Activated B cell treated with CpG ODN at 0.5 μM for 24 hours (primary cell): Measurements from ENCODE around the gene GCGR. TPM values are rescaled to one million over a fixed set of nuclear protein-coding genes. Genes with fewer than 3 reads are reported as not detected.

Experiments used
- ATAC-seq: fragments of 200-7000 bp; cut with Tn5 transposase; one replicate; pipeline ENCODE4 v1.10.0; 2021; ENCODE audit warnings: low read depth, mild to moderate bottlenecking, moderate library complexity
- CTCF ChIA-PET: fragments of 350-600 bp; sonication (Branson Sonifier 250); formaldehyde crosslinking; loops from one replicate; lab custom pipeline; 2021; ENCODE audit warnings: antibody characterized with exemption; lab: Charles Lee
- POLR2A ChIA-PET: fragments of 350-600 bp; sonication (Branson Sonifier 250); formaldehyde crosslinking; loops from one replicate; lab custom pipeline; 2021; ENCODE audit warnings: antibody characterized with exemption; lab: Charles Lee
- DNase-seq: peaks from one replicate; pipeline ENCODE4 v3.0.0; 2022
- H3K27ac Mint-ChIP-seq: one replicate; pipeline ENCODE4 v1.8.0; 2020; ENCODE audit warnings: mixed read lengths
- H3K27me3 Mint-ChIP-seq: one replicate; pipeline ENCODE4 v1.8.0; 2021; ENCODE audit warnings: mixed read lengths
- H3K36me3 Mint-ChIP-seq: one replicate; pipeline ENCODE4 v1.8.0; 2021; ENCODE audit warnings: low read depth, mixed read lengths
- H3K4me1 Mint-ChIP-seq: one replicate; pipeline ENCODE4 v1.8.0; 2021; ENCODE audit warnings: mixed read lengths
- H3K4me3 Mint-ChIP-seq: one replicate; pipeline ENCODE4 v1.8.0; 2020; ENCODE audit warnings: mild to moderate bottlenecking, mixed read lengths
- H3K9me3 Mint-ChIP-seq: one replicate; pipeline ENCODE4 v1.8.0; 2020; ENCODE audit warnings: mixed read lengths
- intact Hi-C: fragments of 100-400 bp; cut with micrococcal nuclease; formaldehyde crosslinking; loops from one replicate; pipeline ENCODE4 v1.15.1; 2024
- total RNA-seq: library from RNA; stranded (reverse); gene quantifications from 2 replicates; pipeline ENCODE4 v1.2.3, GENCODE V29; 2022
- TF ChIP-seq, protein P1 (sequence below): fragments of 200-600 bp; IDR thresholded peaks from one replicate; pipeline ENCODE4 v1.8.0; 2022; ENCODE audit warnings: antibody characterized with exemption, mild to moderate bottlenecking

Gene GCGR
- total RNA-seq, 1 donor from 2014 or later: 0.20 TPM

DNA sequence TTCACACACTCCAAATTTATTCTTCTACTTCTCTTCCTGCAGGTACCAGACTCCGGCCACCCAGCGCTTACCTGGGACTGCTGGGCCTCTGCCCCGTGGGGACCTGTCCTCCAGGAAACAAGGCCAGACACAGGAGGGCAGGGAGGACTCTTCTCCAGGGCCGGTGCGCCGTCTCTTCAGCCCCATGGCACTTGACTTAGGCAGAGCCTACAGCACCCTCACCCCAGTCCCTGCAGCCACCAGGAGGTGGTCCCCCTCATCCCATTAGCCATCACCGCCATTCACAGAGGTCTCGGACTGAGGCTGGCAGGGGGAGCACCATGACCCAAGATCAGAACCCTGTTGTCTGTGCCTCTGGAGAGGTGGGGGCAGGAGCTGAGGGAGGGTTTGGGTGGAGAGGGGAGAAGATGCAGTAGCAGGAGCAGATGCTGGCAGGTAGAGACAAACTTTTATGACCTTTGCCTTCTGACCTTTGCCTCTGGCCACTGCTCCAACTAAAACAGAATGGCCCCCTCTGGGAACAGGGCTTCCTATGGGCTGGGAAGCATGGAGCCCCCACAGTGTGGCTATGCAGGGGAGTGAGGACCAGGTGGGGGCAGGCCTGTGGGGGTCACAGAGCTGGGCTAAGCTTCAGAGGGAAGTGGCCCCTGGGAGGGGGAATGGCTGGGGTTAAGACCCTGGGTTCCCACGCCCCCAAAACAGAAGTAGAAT lies 1.7 kb upstream of the GCGR start:
- no peak overlapping the region for H3K4me3 Mint-ChIP-seq
- DNase-seq (no peak), ATAC-seq (no peak)
- no peak overlapping the region for H3K27ac Mint-ChIP-seq
- peaks cover 4% of the 10 kb centered on the region for H3K4me1 Mint-ChIP-seq
- TF ChIP-seq, protein P1, sequence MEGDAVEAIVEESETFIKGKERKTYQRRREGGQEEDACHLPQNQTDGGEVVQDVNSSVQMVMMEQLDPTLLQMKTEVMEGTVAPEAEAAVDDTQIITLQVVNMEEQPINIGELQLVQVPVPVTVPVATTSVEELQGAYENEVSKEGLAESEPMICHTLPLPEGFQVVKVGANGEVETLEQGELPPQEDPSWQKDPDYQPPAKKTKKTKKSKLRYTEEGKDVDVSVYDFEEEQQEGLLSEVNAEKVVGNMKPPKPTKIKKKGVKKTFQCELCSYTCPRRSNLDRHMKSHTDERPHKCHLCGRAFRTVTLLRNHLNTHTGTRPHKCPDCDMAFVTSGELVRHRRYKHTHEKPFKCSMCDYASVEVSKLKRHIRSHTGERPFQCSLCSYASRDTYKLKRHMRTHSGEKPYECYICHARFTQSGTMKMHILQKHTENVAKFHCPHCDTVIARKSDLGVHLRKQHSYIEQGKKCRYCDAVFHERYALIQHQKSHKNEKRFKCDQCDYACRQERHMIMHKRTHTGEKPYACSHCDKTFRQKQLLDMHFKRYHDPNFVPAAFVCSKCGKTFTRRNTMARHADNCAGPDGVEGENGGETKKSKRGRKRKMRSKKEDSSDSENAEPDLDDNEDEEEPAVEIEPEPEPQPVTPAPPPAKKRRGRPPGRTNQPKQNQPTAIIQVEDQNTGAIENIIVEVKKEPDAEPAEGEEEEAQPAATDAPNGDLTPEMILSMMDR: no peak
- ChIA-PET CTCF (no interaction called here), POLR2A (no interaction called here)
- intact Hi-C loops: no loop called here
- H3K27me3 Mint-ChIP-seq: peaks cover 30% of the 10 kb centered on the region
- H3K9me3 Mint-ChIP-seq: no peaks in the 10 kb centered on the region
- no peaks in the 10 kb centered on the region for H3K36me3 Mint-ChIP-seq

DNA sequence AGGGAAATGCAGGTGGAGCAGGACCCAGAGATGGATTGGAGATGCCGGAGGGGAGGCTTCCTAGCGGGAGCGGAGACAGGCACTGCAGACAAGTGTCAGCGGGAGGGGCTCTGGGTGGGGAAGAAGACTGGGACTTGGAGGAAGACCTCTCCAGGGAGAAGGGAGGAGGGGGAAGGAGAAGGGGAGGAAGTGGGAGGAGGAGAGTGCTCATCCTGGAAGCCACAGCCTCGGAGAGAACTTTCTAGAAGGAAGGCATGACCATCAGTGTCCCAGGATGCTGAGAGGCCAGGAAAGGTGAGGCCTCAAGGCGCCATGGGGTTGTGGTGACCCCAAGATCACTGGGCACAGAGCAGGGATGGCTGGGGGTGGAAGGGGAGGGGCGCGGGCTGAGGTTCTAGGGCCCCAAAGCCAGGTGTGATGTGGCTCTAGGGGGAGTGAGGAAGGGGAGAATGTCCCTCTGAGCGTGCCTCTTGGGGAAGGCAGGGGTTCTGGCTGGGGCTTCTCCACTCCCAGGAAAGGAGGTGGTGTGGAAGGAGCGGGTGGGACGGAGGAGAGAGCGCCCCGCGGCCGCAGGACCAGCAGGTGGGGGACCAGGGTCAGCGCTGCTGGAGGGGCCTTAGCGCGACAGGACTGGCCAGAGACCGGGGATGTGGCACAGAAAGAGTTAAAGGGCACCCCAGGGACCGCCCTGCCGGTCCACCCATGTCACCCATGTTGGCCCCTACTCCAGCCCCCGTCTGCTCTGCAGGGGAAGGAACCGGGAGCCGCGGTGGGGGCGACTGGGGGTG lies 900 bp upstream of the GCGR start:
- Mint-ChIP-seq H3K27ac (no peak overlapping the region), H3K27me3 (peaks cover 33% of the 10 kb centered on the region)
- POLR2A ChIA-PET: no interaction called here

DNA sequence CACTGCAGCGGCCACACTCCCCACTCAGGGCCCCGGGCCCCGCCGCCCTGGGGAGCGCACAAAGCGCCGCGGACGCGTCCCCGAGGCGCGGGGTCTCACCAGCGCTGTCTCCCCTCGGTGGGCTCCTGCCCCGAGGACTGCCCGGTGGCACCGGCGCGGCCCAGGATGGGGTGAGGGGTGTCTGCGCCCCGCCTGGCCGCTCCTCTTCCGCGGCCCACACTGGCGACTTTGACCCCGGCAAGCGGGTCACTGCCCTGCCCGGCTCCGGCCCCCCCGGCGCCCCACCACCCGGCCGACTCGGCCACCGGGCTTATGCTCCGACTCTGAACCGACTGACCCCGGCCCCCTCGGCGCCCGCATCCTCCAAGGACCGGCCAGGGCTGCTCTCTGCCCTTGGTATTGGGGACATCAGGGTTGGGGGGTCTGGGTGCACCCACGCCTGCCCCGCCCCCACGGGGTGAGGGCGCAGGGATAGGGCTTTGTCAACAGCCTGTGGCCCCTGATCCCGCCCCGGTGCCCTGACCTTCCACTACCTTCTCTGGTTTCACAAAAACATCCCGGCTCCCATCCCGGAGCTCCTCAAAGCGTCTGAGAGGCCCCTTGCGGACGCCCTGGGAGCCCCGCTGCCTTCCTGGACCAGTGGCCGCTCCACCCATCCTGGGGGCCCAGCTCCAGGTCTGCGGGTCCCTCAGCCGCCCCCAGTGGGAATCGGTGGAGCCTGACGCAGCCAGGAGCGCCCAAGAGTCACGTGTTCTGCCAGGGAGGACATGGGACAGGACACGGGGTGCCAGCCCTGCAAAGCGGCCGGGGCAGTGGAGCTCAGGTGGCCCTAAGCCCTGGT lies 829 bp downstream of the GCGR start:
- H3K9me3 Mint-ChIP-seq: no peaks in the 10 kb centered on the region
- TF ChIP-seq, protein P1: no peak
- H3K36me3 Mint-ChIP-seq: no peaks in the 10 kb centered on the region
- DNase-seq (no peak), ATAC-seq (no peak)
- no peak overlapping the region for H3K4me3 Mint-ChIP-seq
- peaks cover 42% of the 10 kb centered on the region for H3K27me3 Mint-ChIP-seq
- CTCF ChIA-PET: no interaction called here
- POLR2A ChIA-PET: interaction anchor here (0.6 kb wide), 1 partner anchor 11 kb away, joined by 6 read pairs; no protein-coding TSS in a partner anchor
- intact Hi-C loops: no loop called here
- H3K4me1 Mint-ChIP-seq: peaks cover 4% of the 10 kb centered on the region
- no peak overlapping the region for H3K27ac Mint-ChIP-seq

More for the DNA sequence above, 900 bp upstream of the GCGR start:
- CTCF ChIA-PET: no interaction called here
- no peaks in the 10 kb centered on the region for H3K9me3 Mint-ChIP-seq
- no peak for DNase-seq
- intact Hi-C loops: no loop called here
- TF ChIP-seq, protein P1: no peak
- H3K36me3 Mint-ChIP-seq: no peaks in the 10 kb centered on the region
- no peak overlapping the region for H3K4me3 Mint-ChIP-seq
- ATAC-seq: no peak
- peaks cover 4% of the 10 kb centered on the region for H3K4me1 Mint-ChIP-seq

DNA sequence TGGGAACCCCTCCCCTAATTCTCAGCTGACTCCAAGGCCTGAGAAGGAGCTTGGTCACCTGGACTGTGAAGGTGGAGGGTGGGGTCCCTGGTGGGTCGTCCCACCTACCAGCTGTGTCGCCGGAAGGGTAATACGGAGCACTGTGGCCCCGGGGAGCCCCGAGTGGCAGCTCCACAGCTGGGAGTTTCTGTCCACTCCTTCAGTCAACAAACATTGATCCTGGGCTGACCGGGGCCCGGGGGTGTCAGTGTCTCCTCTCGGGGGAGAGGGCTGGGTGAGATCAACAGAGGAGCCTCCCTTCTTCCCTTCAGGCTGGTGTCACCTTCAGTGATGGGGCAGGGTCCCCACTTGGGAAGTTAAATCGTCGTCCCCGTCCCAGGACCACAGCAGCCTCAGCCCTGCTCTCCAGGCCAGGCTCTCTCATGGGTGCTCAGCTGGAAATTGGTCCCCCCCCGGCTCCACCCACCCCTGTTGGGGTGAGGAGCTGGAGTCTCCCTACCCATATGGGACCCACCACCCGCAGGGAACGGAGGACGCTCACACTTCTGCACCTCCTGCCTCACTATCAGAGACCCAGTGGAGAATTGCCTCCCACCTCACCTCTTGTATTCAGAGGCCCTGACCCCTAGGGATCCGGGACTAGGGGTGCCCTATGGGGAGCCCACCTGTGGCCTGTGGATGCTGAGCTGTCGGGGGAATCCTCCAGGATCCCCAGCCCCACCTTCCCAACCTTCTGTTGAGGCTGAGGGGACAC lies 1.9 kb downstream of the GCGR start:
- ChIA-PET POLR2A (no interaction called here), CTCF (no interaction called here)
- DNase-seq: no peak
- Mint-ChIP-seq H3K36me3 (no peaks in the 10 kb centered on the region), H3K9me3 (no peaks in the 10 kb centered on the region), H3K27me3 (peaks cover 44% of the 10 kb centered on the region), H3K4me3 (no peak overlapping the region), H3K27ac (no peak overlapping the region), H3K4me1 (peaks cover 4% of the 10 kb centered on the region)
- ATAC-seq: no peak
- intact Hi-C loops: no loop called here
- TF ChIP-seq, protein P1: no peak
